ENCODE measurements around the gene TNP2.

Gene TNP2

GRCh38 chr16:11250091-11250785, 18.9 kb downstream of the TNP2 start:
- H3K4me3 ChIP-seq (ENCODE audit: low read length): no peak overlapping the region
- no peak for DNase-seq (ENCODE audit: low read depth)
- TF ChIP-seq CTCF (conservative IDR thresholded peaks at IDR 0.05; ENCODE audit: low read depth, low read length): no peak

- no peak overlapping the region for H3K4me3 ChIP-seq (ENCODE audit: low read length)
- TF ChIP-seq CTCF (conservative IDR thresholded peaks at IDR 0.05; ENCODE audit: low read depth, low read length): no peak
- no peak for DNase-seq (ENCODE audit: low read depth)
Observed at GRCh38 chr16:11249233-11250061, 19.7 kb downstream of the TNP2 start.

- no peak for DNase-seq (ENCODE audit: low read depth)
- no peak for TF ChIP-seq CTCF (conservative IDR thresholded peaks at IDR 0.05; ENCODE audit: low read depth, low read length)
- no peak overlapping the region for H3K4me3 ChIP-seq (ENCODE audit: low read length)
Observed at GRCh38 chr16:11248133-11248532, 21.0 kb downstream of the TNP2 start.

- no peak for TF ChIP-seq CTCF (conservative IDR thresholded peaks at IDR 0.05; ENCODE audit: low read depth, low read length)
- H3K4me3 ChIP-seq (ENCODE audit: low read length): no peak overlapping the region
- DNase-seq (ENCODE audit: low read depth): no peak
Observed at GRCh38 chr16:11245988-11246387, 23.1 kb downstream of the TNP2 start.

- H3K4me3 ChIP-seq (ENCODE audit: low read length): no peak overlapping the region
- no peak for TF ChIP-seq CTCF (conservative IDR thresholded peaks at IDR 0.05; ENCODE audit: low read depth, low read length)
- no peak for DNase-seq (ENCODE audit: low read depth)
Observed at GRCh38 chr16:11245222-11245737, 23.8 kb downstream of the TNP2 start.

- H3K4me3 ChIP-seq (ENCODE audit: low read length): no peak overlapping the region
- DNase-seq (ENCODE audit: low read depth): no peak
- no peak for TF ChIP-seq CTCF (conservative IDR thresholded peaks at IDR 0.05; ENCODE audit: low read depth, low read length)
Observed at GRCh38 chr16:11242658-11243057, 26.5 kb downstream of the TNP2 start.

All from retinal pigment epithelial cell (primary cell).